Hypothalamus (tissue), 51 donors: ENCODE results near the gene NR2F1.
A peak's percentile ranks its signal among the peaks of the same experiment; 100 is the strongest.

Experiments used
- DNase-seq, 51 donors: peaks; one replicate each; lab custom pipeline; 2025; lab: John Stamatoyannopoulos, UW

NR2F1 gene

DNA sequence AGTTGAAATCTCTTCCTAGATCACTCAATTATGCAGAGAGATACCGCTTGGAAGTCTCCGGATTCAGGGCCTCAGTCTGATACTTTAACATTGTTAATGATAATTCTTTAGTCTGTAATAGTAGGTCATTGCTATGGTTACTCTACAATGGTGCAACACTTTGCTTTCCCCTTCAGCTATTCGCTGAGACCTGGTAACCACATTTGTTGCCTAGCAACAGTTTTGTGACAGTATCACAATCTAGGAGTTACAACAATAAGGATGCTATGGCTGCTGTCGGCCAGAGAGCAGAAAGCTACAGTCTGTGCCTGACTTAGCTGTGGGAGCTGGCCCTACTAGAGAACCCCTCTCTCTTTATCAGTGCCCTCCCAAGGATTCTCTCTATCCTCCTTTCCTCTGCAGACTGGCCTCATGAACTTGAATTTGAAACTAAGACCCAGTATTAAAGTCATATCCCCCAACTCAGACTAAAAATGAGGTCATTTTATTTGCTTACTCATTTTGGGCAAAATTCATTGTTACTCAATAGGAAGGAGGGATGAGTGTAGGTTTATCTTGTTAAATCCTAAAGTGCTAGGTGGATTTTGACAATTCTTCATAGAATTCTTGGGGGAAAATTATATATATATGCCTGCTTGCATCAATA lies 39.3 kb downstream of the NR2F1 start:
- DNase-seq, result peak in 9 of 51 donors; percentile 16 to 57 (median 27)

DNA sequence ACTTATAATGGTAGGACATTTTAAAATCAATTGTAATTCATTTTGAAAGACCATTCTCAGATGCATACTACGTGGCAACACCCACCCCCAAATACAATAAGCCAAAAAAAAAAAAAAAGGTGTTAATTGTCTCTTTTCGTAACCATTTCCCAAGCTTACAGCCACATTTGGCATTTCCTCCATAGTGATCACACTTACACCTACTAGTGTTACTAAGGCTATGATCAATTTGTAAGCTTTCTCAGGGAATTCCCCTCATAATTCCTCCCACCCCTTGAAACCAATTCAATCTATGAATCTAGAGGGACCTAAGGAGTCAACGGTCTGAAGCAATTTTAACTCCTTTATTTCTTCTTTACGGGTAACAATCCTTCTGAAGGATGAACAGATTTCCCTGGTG lies 40.1 kb downstream of the NR2F1 start:
- no peak for DNase-seq

DNA sequence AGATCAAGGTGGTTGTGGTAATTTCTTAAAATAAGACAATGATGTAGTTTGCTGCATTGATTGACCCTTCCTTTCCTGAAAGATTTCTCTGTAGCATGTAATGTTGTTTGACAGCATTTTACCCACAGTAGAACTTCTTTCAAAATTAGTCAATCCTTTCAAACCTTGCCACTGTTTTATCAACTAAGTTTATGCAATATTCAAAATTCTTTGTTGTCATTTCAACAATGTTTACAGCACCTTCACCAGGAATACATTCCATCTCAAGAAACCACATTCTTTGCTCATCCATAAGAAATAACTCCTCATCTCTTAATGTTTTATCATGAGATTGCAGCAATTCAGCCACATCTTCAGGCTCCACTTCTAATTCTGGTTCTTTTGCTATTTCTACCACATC lies 43.8 kb downstream of the NR2F1 start:
- no peak for DNase-seq

DNA sequence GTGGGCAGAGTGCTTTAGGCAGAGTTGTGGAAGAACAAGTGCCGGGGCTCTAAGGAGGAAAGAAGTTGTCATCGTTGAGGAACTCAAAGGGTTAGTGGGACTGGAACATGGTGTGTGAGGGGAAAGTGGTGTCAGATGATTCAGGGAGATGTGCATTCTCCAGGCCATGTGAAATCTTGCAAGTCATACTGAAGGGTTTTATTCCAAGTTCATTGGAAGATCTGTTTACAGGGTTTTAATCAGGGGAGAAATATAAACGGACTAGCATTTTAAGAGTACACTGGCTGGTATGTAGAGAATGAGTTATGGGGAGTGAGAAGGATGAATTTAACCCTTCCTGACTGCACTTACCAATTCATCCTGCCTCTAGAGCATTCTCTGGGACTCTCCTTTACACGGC lies 49.3 kb downstream of the NR2F1 start:
- no peak for DNase-seq

DNA sequence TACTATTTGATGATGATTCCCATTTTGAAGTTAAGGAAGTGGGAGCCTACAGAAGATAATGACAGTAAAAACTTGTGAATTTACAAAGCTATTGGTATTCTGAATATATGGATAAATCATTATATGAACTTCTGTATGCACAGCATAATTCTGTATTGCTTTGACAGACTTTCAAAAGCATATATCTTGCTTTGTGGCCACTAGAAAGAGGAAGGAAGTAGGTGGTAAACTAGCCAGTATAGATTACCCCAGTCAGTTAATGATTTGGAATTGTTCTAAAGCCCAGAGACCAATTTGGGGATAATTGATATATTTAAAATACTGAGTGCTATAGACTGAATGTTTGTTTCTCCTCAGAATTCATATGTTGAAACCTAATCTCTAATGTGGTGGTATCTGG lies 53.0 kb downstream of the NR2F1 start:
- no peak for DNase-seq

DNA sequence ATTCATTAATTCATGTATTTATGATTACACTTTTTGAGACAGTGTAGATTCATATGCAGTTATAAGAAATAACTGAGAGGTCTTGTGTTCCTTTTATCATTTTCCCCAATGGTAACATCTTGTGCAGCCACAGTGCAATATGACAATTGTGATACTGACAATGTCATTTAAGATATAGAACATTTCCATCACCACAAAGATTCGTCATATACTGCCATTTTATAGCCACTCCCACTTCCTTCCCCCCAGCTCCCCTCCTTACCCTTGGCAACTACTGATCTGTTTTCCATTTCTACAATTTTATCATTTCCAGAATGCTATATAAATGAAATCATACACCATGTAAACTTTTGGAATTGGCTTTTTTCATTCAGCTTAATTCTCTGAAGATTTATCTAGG lies 53.8 kb downstream of the NR2F1 start:
- DNase-seq, result no peak

DNA sequence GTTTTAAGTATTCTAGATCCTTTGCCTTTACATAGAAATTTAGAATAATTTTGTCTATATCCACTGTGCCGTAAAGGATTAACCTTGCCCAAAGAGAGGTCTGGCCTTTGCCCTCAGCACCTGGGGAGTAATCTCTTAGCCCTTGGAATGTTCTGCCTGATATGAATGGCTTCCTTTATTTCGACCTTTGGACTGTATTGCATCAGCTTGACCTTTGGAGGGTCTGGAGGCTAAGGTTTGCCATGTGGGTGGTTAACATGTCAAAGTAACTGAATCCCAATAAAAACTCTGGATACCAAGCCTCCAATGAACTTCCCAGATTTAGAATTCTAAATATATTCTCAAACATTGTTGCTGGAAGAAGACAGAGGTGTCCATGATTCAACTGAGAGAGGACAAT lies 54.7 kb downstream of the NR2F1 start:
- no peak for DNase-seq

DNA sequence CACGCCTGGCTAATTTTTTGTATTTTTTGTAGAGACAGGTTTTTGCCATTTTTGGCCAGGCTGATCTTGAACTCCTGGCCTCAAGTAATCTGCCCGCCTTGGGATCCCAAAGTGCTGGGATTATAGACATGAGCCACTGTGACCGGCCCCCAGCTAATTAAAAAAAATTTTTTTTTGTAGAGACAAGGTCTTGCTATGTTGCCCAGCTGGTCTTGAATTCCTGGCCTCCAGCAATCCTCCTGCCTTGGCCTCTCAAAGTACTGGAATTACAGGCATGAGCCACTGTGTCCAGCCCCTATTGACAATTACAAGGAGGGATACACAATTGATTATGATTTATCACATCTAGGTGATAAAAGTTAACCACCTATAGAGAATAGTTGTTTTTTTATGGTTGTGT lies 59.5 kb downstream of the NR2F1 start:
- DNase-seq, result no peak
